T-helper 1 cell treated with Interleukin-12 subunit alpha and Interleukin-12 subunit beta and Interleukin-4 antibody, amounts not matched to agents 30 ng/mL and 1 ng/mL, for 36 hours (primary cell): ENCODE results near the gene GNGT1. TPM values are rescaled to one million over a fixed set of nuclear protein-coding genes. Genes with fewer than 3 reads are reported as not detected.

ENCODE experiments used
- intact Hi-C: fragments of 100-400 bp; cut with micrococcal nuclease; formaldehyde crosslinking; loops from one replicate; pipeline ENCODE4 v1.15.1; 2024
- total RNA-seq: library from RNA; stranded (reverse); gene quantifications from 2 replicates; pipeline ENCODE4 v1.2.3, GENCODE V29; 2022

The GNGT1 gene
- not detected in 2 replicates for total RNA-seq

- intact Hi-C loops = loop anchor here (10.0 kb wide), 1 partner anchor 661 kb away; no protein-coding TSS in a partner anchor
Observed at GRCh38 chr7:93906267-93906666, at the start of gene GNGT1. GNGT1 (plus strand) TSS chr7:93906567; CDS start chr7:93906747, 180 bp downstream.

GRCh38 chr7:93858857-93859256, 47.5 kb upstream of the GNGT1 start:
- intact Hi-C loops = no loop called here

- intact Hi-C loops = no loop called here
Observed at GRCh38 chr7:93860261-93860660, 46.1 kb upstream of the GNGT1 start.

GRCh38 chr7:93861325-93861949, 44.9 kb upstream of the GNGT1 start:
- intact Hi-C loops = no loop called here

GRCh38 chr7:93862651-93863050, 43.7 kb upstream of the GNGT1 start:
- intact Hi-C loops = no loop called here

GRCh38 chr7:93866886-93867285, 39.5 kb upstream of the GNGT1 start:
- intact Hi-C loops = no loop called here

- intact Hi-C loops = no loop called here
Observed at GRCh38 chr7:93873998-93874574, 32.3 kb upstream of the GNGT1 start.

GRCh38 chr7:93877742-93878141, 28.6 kb upstream of the GNGT1 start:
- intact Hi-C loops = no loop called here

- intact Hi-C loops = no loop called here
Observed at GRCh38 chr7:93879356-93879755, 27.0 kb upstream of the GNGT1 start.

GRCh38 chr7:93882468-93882867, 23.9 kb upstream of the GNGT1 start:
- intact Hi-C loops = no loop called here

- intact Hi-C loops = no loop called here
Observed at GRCh38 chr7:93883078-93883916, 23.1 kb upstream of the GNGT1 start.

- intact Hi-C loops = no loop called here
Observed at GRCh38 chr7:93883917-93884345, 22.4 kb upstream of the GNGT1 start.

- intact Hi-C loops = no loop called here
Observed at GRCh38 chr7:93884541-93884940, 21.8 kb upstream of the GNGT1 start.

GRCh38 chr7:93889261-93889660, 17.1 kb upstream of the GNGT1 start:
- intact Hi-C loops = no loop called here

- intact Hi-C loops = loop anchor here (10.0 kb wide), 1 partner anchor 1595 kb away; no protein-coding TSS in a partner anchor
Observed at GRCh38 chr7:93890041-93890463, 16.3 kb upstream of the GNGT1 start.

GRCh38 chr7:93890464-93891068, 15.8 kb upstream of the GNGT1 start, which contains the start of gene TFPI2:
TFPI2 (minus strand) TSS chr7:93890753; CDS start chr7:93890678, 75 bp downstream.
- intact Hi-C loops = loop anchor here (10.0 kb wide), 1 partner anchor 1596 kb away; no protein-coding TSS in a partner anchor

GRCh38 chr7:93894426-93894825, 11.9 kb upstream of the GNGT1 start:
- intact Hi-C loops = loop anchor here (10.0 kb wide), 1 partner anchor 1600 kb away; no protein-coding TSS in a partner anchor

GRCh38 chr7:93894966-93895640, 11.3 kb upstream of the GNGT1 start:
- intact Hi-C loops = loop anchor here (10.0 kb wide), 1 partner anchor 1600 kb away; no protein-coding TSS in a partner anchor

- intact Hi-C loops = loop anchor here (10.0 kb wide), 1 partner anchor 1601 kb away; no protein-coding TSS in a partner anchor
Observed at GRCh38 chr7:93895859-93896600, 10.3 kb upstream of the GNGT1 start.

GRCh38 chr7:93897680-93898079, 8.7 kb upstream of the GNGT1 start:
- intact Hi-C loops = loop anchor here (10.0 kb wide), 1 partner anchor 1603 kb away; no protein-coding TSS in a partner anchor
